T-helper 17 cell (primary cell): ENCODE results near the gene RASA4. TPM values are rescaled to one million over a fixed set of nuclear protein-coding genes. Genes with fewer than 3 reads are reported as not detected.
"Not testable (repeated sequence)": the region's sequence is repeated elsewhere in the genome, so short reads cannot be mapped to it uniquely, and the experiment has no call there.

Experiments
- ATAC-seq: fragments of 150-1000 bp; cut with Tn5 transposase; 2 replicates; pipeline ENCODE4 v1.10.0; 2021; ENCODE audit warnings: mild to moderate bottlenecking, moderate library complexity
- DNase-seq, 3 donors: peaks; one replicate each; pipeline versions ENCODE4 v3.0.0 to v3.0.0-alpha.2; 2020 to 2021
- H3K9me3 ChIP-seq: one replicate; pipeline ENCODE4 v1.7.0; 2013; ENCODE audit warnings: low read length, mild to moderate bottlenecking; ENCODE audit not compliant: control insufficient read depth, poor library complexity, severe bottlenecking
- H3K27ac Mint-ChIP-seq: one replicate; pipeline ENCODE4 v1.8.0; 2022; ENCODE audit warnings: mild to moderate bottlenecking, moderate library complexity, mixed read lengths
- H3K27me3 Mint-ChIP-seq: one replicate; pipeline ENCODE4 v1.8.0; 2022; ENCODE audit warnings: mixed read lengths
- H3K36me3 Mint-ChIP-seq: one replicate; pipeline ENCODE4 v1.8.0; 2022; ENCODE audit warnings: low read depth, mixed read lengths
- H3K4me1 Mint-ChIP-seq: one replicate; pipeline ENCODE4 v1.8.0; 2022; ENCODE audit warnings: mild to moderate bottlenecking, mixed read lengths
- H3K4me3 Mint-ChIP-seq: one replicate; pipeline ENCODE4 v1.8.0; 2022; ENCODE audit warnings: mild to moderate bottlenecking, moderate library complexity, mixed read lengths
- total RNA-seq, 4 donors: library from RNA in 2 of 4; stranded (reverse) in 2 of 4; gene quantifications; one replicate each; pipeline ENCODE4 v1.2.3 and lab custom pipeline; 2022 to 2026

RASA4 gene
- total RNA-seq, 2 donors from 2014 or later = 58.5 to 61.6 TPM

DNA sequence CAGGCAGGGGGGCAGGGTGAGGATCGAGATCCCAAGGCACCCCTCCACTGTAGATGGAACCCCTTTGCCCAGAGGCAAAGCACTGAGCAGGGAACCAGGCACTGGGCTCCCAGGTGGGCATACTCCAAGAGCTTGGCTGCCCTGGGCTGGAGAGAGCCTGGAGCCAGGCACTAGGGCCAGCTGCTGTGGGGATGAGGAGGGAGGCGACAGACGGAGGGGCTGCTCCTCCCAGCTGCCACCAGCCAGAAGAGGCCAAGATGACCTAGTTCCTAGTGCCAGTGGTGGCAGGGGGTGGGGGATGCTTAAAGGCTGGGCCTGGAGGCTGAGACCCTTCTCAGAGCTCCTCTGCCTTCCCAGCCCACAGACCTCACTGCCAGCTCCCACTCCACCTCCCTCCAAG is 1.7 kb downstream of the RASA4 start:
- not testable (repeated sequence) for H3K4me3 Mint-ChIP-seq, H3K9me3 ChIP-seq, H3K27ac Mint-ChIP-seq, ATAC-seq, H3K36me3 Mint-ChIP-seq, H3K27me3 Mint-ChIP-seq, DNase-seq, H3K4me1 Mint-ChIP-seq

DNA sequence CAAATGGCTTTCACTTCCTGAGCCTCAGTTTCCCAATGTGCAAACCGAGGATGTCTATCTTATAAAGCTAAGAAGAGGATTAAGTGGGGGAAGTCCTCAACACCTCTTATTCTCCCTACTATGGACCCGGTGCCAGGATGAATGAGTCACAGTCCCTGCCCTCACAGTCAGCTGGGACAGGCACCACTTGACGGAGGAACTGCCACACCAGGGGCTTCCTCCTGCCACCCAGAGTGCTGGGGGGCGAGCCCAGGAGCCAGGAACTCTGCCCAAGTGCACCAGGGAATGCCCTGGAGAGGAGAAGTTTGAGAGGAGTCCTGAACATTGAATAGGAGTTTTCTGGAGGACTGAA is 2.2 kb downstream of the RASA4 start:
- DNase-seq, H3K27me3 Mint-ChIP-seq, H3K9me3 ChIP-seq, H3K4me3 Mint-ChIP-seq, H3K36me3 Mint-ChIP-seq, H3K27ac Mint-ChIP-seq, ATAC-seq, H3K4me1 Mint-ChIP-seq: not testable (repeated sequence)

DNA sequence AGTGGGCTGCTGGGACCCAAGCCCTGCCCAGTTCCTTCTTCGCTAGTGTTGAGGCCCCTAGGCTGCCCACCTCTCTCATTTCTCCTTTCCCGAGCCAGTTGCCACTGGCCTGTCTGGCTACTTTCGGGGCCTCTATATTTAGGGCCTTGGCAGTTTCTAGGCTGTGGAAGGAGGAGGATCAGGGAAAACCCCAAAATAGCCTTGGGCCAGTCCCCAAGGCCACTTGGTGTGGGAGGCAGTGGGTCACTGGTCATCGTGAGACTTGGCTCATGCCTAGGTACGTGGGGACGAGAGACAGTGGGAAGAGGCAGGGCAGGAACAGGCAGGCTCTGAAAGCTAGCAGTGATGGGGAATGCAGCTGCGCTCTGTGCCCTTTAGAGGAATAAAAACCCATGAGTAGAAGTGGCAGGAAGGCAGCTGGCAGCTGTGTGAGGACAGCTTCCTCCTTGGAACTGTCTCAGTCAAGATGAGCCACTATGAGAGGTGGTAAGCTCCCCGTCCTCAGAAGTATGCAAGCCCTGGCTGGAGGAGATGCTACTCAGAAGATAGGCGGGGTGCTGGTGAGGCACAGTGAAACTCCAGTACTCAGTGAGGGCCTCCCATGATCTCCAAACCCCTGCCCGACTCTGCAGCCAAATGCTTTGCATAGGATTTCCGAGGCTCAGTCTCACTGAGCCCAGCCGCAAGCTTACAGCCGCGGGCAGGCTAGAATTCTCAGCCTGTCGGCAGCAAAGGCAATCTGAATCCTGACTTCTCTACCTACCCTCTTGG is 2.8 kb downstream of the RASA4 start:
- ATAC-seq, H3K36me3 Mint-ChIP-seq, H3K27me3 Mint-ChIP-seq, DNase-seq, H3K4me1 Mint-ChIP-seq, H3K4me3 Mint-ChIP-seq, H3K9me3 ChIP-seq, H3K27ac Mint-ChIP-seq: not testable (repeated sequence)

DNA sequence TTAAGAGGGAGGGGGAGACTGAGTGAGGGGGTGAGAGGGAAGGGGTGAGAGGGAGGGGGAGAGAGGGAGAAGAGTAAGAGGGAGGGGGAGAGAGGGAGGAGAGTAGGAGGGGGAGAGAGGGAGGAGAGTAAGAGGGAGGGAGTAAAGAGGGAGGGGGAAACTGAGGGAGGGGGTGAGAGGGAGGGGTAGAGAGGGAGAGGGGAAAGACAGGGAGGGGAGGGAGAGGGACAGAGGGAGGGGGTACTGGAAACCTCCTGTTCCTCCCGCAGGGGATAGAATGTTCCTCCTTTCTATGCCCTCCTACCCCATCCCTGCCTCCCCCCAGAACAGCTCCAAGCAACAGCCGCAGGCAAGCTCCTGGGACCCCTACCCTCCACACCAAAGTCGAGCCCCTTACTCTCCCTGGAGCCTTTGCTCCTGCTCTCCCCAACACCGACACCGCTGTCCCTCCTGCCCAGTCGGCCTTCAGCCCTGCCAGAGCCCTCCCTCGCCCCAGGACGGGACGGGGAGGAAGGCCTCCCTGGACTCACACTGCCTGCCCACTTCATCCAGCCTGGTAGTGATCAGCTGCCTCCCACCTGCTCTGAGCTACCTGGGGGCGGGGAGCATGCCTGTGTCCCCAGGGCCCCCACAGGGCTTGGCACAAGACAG is 4.8 kb downstream of the RASA4 start:
- not testable (repeated sequence) for DNase-seq, H3K27ac Mint-ChIP-seq, H3K36me3 Mint-ChIP-seq

DNA sequence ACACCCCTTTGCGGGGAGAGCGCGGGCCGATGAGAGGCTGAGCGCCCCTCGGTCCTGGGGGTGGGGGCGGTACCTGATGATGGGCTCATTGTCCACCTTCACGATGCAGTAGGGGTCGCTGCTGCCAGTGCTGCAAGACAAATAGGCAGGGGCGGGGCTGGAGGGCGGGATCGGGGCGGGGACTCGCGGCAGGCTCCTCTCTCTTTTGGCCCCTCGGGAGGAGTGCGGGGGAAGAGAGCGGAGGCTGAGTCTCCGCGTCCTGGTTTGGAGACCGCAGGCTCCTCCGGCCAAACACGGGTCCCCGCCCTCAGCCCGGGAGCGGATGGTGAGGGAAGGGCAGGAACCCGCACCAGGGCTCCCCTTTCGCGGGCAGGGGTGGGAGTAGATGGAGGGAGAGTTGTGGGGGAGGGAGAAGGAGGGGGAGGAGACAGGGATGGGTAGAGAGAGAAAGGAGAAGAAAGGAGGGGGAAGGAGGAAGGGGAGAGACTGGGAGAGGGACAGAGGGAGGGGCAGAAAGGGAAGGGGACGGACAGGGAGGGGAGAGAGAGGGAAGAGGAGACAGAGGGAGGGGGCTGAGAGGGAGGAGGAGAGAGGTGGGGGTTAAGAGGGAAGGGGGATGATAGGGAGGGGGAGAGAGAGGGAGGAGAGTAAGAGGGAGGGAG is 5.4 kb downstream of the RASA4 start:
- not testable (repeated sequence) for H3K9me3 ChIP-seq, H3K4me3 Mint-ChIP-seq, H3K27me3 Mint-ChIP-seq, H3K4me1 Mint-ChIP-seq, DNase-seq, H3K27ac Mint-ChIP-seq, H3K36me3 Mint-ChIP-seq
- peak; percentile 80 for ATAC-seq

More for the DNA sequence above, 4.8 kb downstream of the RASA4 start:
- not testable (repeated sequence) for H3K4me3 Mint-ChIP-seq, ATAC-seq, H3K27me3 Mint-ChIP-seq, H3K9me3 ChIP-seq, H3K4me1 Mint-ChIP-seq

DNA sequence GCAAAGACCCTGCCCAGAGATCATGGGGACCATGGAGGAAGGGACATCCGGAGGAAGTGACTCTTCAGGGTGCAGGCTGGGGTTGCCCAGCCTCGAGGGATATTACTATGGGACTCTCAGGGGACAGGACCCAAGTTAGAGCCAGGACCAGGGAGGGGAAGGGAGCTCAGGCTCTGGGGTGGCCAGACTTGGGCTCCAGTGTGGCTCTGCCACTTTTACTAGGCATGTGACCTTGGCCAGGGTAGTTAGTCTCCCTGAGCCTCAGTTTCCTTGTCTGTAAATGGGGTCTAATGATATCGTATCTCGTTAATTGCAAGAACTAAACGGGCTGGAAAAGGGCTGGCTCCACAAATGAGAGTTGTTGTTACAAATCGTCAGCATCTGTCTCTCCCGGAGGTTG is 6.1 kb downstream of the RASA4 start:
- not testable (repeated sequence) for ATAC-seq, H3K4me3 Mint-ChIP-seq, H3K36me3 Mint-ChIP-seq, H3K27ac Mint-ChIP-seq, H3K27me3 Mint-ChIP-seq, H3K4me1 Mint-ChIP-seq, H3K9me3 ChIP-seq
- DNase-seq = peak in 1 of 3 donors; percentile 1

DNA sequence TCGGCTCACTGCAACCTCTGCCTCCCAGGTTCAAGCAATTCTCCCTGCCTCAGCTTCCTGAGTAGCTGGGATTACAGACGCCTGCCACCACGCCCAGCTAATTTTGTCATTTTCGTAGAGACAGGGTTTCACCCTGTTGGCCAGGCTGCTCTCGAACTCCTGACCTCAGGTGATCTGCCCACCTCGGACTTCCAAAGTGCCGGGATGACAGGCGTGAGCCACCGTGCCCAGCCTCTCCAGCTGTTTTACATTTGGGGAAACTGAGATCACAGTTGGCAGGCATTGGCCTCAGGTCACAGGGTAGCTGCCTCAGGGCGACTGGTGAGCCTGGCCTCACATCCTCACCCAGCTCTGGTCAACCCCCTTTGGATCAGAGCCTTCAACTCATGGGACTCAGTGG is 6.8 kb downstream of the RASA4 start:
- ATAC-seq, H3K4me1 Mint-ChIP-seq: not testable (repeated sequence)

DNA sequence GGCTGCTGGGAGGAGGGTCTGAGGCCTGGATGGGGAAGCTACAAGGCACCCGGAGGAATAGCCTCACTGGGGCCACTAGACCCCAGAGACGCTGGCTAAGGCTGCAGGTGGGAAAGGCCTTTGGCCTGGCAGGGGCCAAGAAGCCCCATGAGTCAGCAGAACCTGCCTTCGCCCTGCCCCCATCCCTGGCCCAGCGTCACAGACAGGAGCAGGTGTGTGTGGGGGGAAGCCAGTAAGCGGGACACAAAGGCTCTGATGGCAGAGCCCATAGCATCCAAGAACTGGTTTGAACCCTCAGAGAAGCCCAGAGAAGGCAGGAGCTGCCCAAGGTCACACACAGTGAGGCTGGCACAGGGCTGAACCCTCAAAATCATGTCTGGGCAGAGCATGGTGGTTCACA is 9.7 kb downstream of the RASA4 start:
- H3K27ac Mint-ChIP-seq, H3K27me3 Mint-ChIP-seq, H3K36me3 Mint-ChIP-seq, DNase-seq, H3K9me3 ChIP-seq, ATAC-seq, H3K4me3 Mint-ChIP-seq, H3K4me1 Mint-ChIP-seq: not testable (repeated sequence)

More for the DNA sequence above, 6.8 kb downstream of the RASA4 start:
- H3K27ac Mint-ChIP-seq, DNase-seq, H3K4me3 Mint-ChIP-seq, H3K9me3 ChIP-seq, H3K27me3 Mint-ChIP-seq, H3K36me3 Mint-ChIP-seq: not testable (repeated sequence)

DNA sequence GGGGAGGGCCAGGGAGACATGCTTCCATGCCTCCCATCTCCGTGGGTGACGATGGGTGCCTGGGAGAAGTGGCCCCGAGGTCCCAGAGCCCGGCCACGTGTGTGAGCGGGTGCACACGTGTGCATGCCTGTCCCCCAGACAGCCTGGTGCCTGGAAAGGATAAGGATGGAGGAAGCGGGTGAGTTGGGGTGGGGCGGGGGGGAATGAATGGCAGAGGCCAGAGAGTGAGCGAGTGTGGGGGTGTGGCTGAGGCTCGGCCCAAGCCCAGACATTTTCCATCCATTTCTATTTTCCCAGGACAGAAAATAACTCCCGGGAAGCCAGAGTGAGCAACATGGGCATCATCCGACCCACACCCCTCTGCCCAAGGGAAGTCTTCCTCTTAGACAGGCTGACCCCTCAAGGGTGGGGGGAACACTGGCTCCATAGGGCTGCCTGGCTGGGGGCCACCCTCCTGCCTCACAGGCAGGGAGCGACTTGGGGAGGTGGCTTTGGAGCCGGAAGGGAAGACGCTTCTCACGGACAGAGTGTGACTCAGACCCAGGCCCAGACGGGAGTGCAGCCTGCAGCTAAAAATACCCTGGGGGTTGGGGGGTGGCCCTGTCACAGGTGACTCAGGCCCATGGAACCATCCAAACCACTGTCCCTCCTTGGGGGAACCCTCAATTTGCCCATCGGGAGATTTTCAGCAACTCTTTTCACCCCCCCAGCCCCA is 12.0 kb downstream of the RASA4 start:
- H3K27me3 Mint-ChIP-seq, H3K4me3 Mint-ChIP-seq, ATAC-seq, H3K36me3 Mint-ChIP-seq, H3K27ac Mint-ChIP-seq, H3K4me1 Mint-ChIP-seq, DNase-seq, H3K9me3 ChIP-seq: not testable (repeated sequence)

DNA sequence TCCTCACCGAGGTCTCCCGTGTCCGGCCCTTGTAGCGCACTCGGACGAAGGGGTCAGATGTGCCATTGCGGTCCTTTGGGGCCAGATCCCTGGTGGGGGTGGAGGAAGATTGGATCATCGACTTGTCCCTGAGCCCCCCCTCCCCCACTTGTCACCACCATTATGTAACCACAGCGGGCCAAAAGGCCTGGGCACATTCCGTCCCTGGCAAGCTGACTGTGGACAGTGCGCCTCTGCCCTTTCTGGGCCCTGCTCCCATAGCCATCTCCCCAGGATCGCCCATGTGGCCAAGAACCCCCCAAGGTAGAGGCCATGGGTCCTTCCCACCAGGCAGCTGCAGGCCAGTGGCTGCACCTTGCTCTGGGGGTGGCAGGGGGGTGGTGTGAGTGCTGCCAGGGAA is 14.2 kb downstream of the RASA4 start:
- not testable (repeated sequence) for H3K27ac Mint-ChIP-seq, H3K36me3 Mint-ChIP-seq, H3K4me1 Mint-ChIP-seq, H3K27me3 Mint-ChIP-seq, H3K4me3 Mint-ChIP-seq, H3K9me3 ChIP-seq, ATAC-seq, DNase-seq

DNA sequence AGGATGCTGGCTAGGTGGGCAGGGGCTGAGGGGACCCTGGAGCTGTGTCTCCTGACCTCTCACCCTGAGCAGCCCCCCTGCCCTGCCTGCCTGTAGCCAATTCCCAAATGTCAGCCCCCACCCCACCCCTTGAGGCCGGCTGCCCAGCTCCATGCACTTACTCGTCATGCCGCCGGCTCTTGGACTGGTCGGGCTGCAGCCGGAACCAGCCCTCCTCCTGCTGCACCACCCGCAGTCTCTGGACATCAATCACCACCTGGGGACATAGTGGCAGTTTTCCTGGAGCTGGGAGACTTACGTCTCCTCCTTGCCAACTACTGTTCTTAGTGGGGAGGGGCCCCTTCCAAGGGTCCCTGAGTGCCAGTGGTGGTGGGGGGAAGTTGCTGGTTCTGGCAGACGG is 16.9 kb downstream of the RASA4 start:
- not testable (repeated sequence) for H3K36me3 Mint-ChIP-seq, H3K27ac Mint-ChIP-seq, ATAC-seq, H3K4me1 Mint-ChIP-seq, H3K9me3 ChIP-seq, H3K4me3 Mint-ChIP-seq, DNase-seq, H3K27me3 Mint-ChIP-seq

DNA sequence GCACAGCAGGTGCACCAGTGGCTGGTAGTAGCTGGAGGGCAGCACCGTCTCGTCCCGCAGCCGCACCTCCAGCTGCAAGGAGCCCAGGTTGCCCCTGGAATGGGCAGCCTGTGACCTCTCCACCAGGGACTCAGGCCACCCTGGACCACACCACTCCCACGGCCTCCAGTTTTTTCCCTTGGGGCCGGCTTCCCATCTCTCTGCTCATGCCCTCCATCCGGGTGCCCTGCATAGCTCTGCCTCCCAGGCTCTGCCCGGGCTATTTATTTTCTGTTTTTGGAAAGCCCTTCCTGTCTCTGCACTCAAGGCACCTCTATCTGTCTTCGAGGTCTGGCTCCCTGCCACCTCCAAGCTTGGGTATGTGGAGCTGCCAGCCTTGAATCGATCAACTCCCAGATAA is 20.5 kb downstream of the RASA4 start:
- not testable (repeated sequence) for H3K36me3 Mint-ChIP-seq, ATAC-seq, H3K27me3 Mint-ChIP-seq, H3K27ac Mint-ChIP-seq, H3K9me3 ChIP-seq, H3K4me1 Mint-ChIP-seq, H3K4me3 Mint-ChIP-seq
- DNase-seq = peak in 1 of 3 donors; percentile 3

DNA sequence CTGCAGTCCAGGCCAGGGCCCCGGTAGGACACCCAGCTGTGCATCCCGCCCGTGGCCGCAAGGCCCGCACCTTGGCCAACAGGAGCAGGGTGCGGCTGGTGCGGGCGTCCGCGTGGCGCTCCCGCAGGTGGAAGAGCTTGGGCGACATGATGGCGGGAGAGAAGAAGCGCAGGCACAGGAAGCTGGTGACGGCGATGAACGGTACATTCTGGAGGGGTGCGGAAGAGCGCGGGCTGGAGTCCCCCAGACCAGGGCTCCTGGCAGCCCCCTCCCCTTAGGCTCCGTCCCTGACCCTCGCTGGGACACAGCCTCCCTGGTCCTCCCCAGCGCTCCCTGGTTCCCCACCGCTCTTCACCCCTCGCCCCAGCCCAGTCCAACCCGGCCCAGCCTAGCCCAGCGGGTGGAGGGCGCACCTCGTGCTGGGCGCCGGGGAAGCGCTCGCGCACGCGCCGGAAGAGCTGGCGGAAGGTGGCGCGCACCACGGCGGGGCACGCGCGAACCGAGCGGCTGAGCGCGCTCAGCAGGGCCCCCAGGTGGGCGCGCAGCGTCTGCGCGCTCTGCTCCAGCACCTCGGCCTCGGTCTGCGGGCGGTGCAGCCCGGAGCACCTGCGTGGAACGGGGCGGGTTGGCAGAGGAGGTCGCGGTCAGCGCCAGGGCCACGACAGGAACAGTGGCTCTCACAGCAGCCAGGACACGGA is 22.8 kb downstream of the RASA4 start:
- not testable (repeated sequence) for H3K4me3 Mint-ChIP-seq, H3K27me3 Mint-ChIP-seq, DNase-seq, H3K36me3 Mint-ChIP-seq, H3K9me3 ChIP-seq, H3K27ac Mint-ChIP-seq, H3K4me1 Mint-ChIP-seq
- peak; percentile 72 for ATAC-seq
